ENCODE results near the gene TM4SF4. TPM values are rescaled to one million over a fixed set of nuclear protein-coding genes. Genes with fewer than 3 reads are reported as not detected.
"Not testable (repeated sequence)": the region's sequence is repeated elsewhere in the genome, so short reads cannot be mapped to it uniquely, and the experiment has no call there.

TM4SF4 gene
- total and polyA plus RNA-seq, 4 donors, result 184 to 230 (median 208) TPM

DNA sequence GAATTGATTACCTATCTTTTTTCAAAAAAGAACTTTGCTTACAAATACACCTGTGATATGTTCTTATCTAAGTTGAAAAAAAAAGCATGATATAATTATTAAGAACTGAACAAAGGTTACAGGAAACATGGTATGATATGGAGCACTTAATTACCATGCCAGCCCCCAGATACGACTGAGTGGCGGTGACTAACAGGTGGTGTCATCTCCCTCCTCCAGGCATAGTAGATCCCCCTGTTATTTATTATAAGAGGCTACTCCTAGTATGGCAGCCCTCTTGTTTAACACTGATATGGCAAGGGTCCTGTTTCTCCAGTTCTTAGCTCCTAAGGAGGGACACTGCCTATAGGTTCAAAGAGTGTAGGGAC lies 31.0 kb upstream of the TM4SF4 start:
- DNase-seq (ENCODE audit: low spot score), result no peak
- Histone ChIP-seq H3K27me3 (ENCODE audit: control insufficient read depth in 4 of 4, insufficient read depth in 4 of 4, low read length in 3 of 4) (no peaks in the 10 kb centered on the region), H3K4me3 (ENCODE audit: low read depth in 1 of 3, low read length in 3 of 3) (no peak overlapping the region), H3K9me3 (ENCODE audit: control insufficient read depth in 4 of 4, low read length in 3 of 4) (no peaks in the 10 kb centered on the region), H3K36me3 (ENCODE audit: control insufficient read depth in 4 of 4, insufficient read depth in 3 of 4, low read depth in 1 of 4, low read length in 3 of 4) (no peaks in the 10 kb centered on the region), H3K9ac (ENCODE audit: low read depth in 1 of 2, low read length in 2 of 2) (no peak overlapping the region), H3K4me1 (ENCODE audit: control insufficient read depth in 4 of 4, insufficient read depth in 4 of 4, low read length in 3 of 4) (no peaks in the 10 kb centered on the region), H3K27ac (ENCODE audit: low read depth in 1 of 2, low read length in 2 of 2) (no peak overlapping the region)
- 94% methylated on average over 2 of the region's 2 CpGs for WGBS
- TF ChIP-seq FOXA1 (IDR thresholded peaks at IDR 0.05), result no peak
- TF ChIP-seq EGR1 (IDR thresholded peaks at IDR 0.05; ENCODE audit: low read depth in 2 of 2), result no peak
- TF ChIP-seq, protein P1, sequence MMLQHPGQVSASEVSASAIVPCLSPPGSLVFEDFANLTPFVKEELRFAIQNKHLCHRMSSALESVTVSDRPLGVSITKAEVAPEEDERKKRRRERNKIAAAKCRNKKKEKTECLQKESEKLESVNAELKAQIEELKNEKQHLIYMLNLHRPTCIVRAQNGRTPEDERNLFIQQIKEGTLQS (IDR thresholded peaks at IDR 0.05), result no peak
- no peak for TF ChIP-seq JUND (IDR thresholded peaks at IDR 0.05)
- no peak for TF ChIP-seq RXRA (IDR thresholded peaks at IDR 0.05)
- TF ChIP-seq, protein P2, sequence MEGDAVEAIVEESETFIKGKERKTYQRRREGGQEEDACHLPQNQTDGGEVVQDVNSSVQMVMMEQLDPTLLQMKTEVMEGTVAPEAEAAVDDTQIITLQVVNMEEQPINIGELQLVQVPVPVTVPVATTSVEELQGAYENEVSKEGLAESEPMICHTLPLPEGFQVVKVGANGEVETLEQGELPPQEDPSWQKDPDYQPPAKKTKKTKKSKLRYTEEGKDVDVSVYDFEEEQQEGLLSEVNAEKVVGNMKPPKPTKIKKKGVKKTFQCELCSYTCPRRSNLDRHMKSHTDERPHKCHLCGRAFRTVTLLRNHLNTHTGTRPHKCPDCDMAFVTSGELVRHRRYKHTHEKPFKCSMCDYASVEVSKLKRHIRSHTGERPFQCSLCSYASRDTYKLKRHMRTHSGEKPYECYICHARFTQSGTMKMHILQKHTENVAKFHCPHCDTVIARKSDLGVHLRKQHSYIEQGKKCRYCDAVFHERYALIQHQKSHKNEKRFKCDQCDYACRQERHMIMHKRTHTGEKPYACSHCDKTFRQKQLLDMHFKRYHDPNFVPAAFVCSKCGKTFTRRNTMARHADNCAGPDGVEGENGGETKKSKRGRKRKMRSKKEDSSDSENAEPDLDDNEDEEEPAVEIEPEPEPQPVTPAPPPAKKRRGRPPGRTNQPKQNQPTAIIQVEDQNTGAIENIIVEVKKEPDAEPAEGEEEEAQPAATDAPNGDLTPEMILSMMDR (IDR thresholded peaks at IDR 0.05; ENCODE audit: low read depth, low read length, missing input control), result no peak
- TF ChIP-seq, protein P3, sequence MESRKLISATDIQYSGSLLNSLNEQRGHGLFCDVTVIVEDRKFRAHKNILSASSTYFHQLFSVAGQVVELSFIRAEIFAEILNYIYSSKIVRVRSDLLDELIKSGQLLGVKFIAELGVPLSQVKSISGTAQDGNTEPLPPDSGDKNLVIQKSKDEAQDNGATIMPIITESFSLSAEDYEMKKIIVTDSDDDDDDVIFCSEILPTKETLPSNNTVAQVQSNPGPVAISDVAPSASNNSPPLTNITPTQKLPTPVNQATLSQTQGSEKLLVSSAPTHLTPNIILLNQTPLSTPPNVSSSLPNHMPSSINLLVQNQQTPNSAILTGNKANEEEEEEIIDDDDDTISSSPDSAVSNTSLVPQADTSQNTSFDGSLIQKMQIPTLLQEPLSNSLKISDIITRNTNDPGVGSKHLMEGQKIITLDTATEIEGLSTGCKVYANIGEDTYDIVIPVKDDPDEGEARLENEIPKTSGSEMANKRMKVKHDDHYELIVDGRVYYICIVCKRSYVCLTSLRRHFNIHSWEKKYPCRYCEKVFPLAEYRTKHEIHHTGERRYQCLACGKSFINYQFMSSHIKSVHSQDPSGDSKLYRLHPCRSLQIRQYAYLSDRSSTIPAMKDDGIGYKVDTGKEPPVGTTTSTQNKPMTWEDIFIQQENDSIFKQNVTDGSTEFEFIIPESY (IDR thresholded peaks at IDR 0.05), result no peak
- no peak for TF ChIP-seq HNF4G (IDR thresholded peaks at IDR 0.05)
- no peak for TF ChIP-seq RAD21 (IDR thresholded peaks at IDR 0.05)
- no peak for TF ChIP-seq YY1 (IDR thresholded peaks at IDR 0.05)
- TF ChIP-seq, protein P4, sequence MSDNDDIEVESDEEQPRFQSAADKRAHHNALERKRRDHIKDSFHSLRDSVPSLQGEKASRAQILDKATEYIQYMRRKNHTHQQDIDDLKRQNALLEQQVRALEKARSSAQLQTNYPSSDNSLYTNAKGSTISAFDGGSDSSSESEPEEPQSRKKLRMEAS (IDR thresholded peaks at IDR 0.05), result no peak
- no peak for TF ChIP-seq TAF1 (conservative IDR thresholded peaks at IDR 0.05)
- no peak for TF ChIP-seq NR2F2 (IDR thresholded peaks at IDR 0.05)
- TF ChIP-seq GABPA (IDR thresholded peaks at IDR 0.05 in 1 of 2, conservative IDR thresholded peaks at IDR 0.05 in 1 of 2), result no peak
- TF ChIP-seq, protein P5, sequence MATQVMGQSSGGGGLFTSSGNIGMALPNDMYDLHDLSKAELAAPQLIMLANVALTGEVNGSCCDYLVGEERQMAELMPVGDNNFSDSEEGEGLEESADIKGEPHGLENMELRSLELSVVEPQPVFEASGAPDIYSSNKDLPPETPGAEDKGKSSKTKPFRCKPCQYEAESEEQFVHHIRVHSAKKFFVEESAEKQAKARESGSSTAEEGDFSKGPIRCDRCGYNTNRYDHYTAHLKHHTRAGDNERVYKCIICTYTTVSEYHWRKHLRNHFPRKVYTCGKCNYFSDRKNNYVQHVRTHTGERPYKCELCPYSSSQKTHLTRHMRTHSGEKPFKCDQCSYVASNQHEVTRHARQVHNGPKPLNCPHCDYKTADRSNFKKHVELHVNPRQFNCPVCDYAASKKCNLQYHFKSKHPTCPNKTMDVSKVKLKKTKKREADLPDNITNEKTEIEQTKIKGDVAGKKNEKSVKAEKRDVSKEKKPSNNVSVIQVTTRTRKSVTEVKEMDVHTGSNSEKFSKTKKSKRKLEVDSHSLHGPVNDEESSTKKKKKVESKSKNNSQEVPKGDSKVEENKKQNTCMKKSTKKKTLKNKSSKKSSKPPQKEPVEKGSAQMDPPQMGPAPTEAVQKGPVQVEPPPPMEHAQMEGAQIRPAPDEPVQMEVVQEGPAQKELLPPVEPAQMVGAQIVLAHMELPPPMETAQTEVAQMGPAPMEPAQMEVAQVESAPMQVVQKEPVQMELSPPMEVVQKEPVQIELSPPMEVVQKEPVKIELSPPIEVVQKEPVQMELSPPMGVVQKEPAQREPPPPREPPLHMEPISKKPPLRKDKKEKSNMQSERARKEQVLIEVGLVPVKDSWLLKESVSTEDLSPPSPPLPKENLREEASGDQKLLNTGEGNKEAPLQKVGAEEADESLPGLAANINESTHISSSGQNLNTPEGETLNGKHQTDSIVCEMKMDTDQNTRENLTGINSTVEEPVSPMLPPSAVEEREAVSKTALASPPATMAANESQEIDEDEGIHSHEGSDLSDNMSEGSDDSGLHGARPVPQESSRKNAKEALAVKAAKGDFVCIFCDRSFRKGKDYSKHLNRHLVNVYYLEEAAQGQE (IDR thresholded peaks at IDR 0.05), result no peak
- no peak for TF ChIP-seq SP1 (IDR thresholded peaks at IDR 0.05)
- no peak for TF ChIP-seq HNF4A (conservative IDR thresholded peaks at IDR 0.05)
- no peak for TF ChIP-seq FOXA2 (IDR thresholded peaks at IDR 0.05)

DNA sequence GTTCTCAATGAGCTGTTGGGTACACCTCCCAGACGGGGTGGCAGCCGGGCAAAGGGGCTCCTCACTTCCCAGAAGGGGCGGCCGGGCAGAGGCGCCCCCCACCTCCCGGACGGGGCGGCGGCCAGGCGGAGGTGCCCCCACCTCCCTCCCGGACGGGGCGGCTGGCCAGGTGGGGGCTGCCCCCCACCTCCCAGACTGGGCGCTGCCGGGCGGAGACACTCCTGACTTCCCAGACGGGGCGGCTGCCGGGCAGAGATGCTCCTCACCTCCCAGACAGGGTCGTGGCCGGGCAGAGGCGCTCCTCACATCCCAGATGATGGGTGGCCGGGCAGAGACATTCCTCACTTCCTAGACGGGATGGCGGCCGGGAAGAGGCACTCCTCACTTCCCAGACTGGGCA lies 29.6 kb upstream of the TM4SF4 start:
- H3K9ac ChIP-seq (ENCODE audit: low read depth in 1 of 2, low read length in 2 of 2); H3K9me3 ChIP-seq (ENCODE audit: control insufficient read depth in 4 of 4, low read length in 3 of 4); H3K4me3 ChIP-seq (ENCODE audit: low read depth in 1 of 3, low read length in 3 of 3); H3K4me1 ChIP-seq (ENCODE audit: control insufficient read depth in 4 of 4, insufficient read depth in 4 of 4, low read length in 3 of 4); H3K36me3 ChIP-seq (ENCODE audit: control insufficient read depth in 4 of 4, insufficient read depth in 3 of 4, low read depth in 1 of 4, low read length in 3 of 4); DNase-seq (ENCODE audit: low spot score); H3K27ac ChIP-seq (ENCODE audit: low read depth in 1 of 2, low read length in 2 of 2); H3K27me3 ChIP-seq (ENCODE audit: control insufficient read depth in 4 of 4, insufficient read depth in 4 of 4, low read length in 3 of 4): not testable (repeated sequence)
- WGBS, result 93% methylated on average over 26 of the region's 26 CpGs

Measured in liver (tissue), 9 donors.